ENCODE results near the gene GNAT3. TPM values are rescaled to one million over a fixed set of nuclear protein-coding genes. Genes with fewer than 3 reads are reported as not detected.

The GNAT3 gene
- total RNA-seq, 1 donor from 2014 or later, result 0.70 TPM

DNA sequence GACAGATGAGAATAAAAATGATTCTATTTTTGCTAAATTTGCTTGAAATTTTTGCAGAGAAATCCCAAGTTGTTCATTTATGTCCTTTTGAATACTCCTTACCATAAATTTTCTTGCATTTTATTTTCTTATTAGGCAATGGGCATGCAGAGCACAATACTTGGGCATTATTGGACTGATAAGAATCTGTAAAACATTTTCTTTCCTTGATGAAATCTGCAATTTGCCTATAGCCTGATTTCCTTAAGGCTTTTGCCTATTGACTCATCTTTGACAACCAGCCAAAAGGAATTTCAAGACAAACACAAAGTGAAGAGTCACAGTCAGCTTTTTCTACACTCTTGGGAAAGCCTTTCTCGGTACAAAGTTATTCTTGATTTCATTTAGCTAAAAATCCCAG is 30.5 kb upstream of the GNAT3 start:
- DNase-seq (ENCODE audit: extremely low spot score, unreplicated experiment), result no peak
- Mint-ChIP-seq H3K27me3 (no peaks in the 10 kb centered on the region), H3K27ac (no peak overlapping the region), H3K36me3 (no peaks in the 10 kb centered on the region), H3K9me3 (peaks cover 5% of the 10 kb centered on the region), H3K4me3 (no peak overlapping the region), H3K4me1 (ENCODE audit: unreplicated experiment) (no peaks in the 10 kb centered on the region)
- TF ChIP-seq, protein P1, sequence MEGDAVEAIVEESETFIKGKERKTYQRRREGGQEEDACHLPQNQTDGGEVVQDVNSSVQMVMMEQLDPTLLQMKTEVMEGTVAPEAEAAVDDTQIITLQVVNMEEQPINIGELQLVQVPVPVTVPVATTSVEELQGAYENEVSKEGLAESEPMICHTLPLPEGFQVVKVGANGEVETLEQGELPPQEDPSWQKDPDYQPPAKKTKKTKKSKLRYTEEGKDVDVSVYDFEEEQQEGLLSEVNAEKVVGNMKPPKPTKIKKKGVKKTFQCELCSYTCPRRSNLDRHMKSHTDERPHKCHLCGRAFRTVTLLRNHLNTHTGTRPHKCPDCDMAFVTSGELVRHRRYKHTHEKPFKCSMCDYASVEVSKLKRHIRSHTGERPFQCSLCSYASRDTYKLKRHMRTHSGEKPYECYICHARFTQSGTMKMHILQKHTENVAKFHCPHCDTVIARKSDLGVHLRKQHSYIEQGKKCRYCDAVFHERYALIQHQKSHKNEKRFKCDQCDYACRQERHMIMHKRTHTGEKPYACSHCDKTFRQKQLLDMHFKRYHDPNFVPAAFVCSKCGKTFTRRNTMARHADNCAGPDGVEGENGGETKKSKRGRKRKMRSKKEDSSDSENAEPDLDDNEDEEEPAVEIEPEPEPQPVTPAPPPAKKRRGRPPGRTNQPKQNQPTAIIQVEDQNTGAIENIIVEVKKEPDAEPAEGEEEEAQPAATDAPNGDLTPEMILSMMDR (conservative IDR thresholded peaks at IDR 0.05), result no peak

DNA sequence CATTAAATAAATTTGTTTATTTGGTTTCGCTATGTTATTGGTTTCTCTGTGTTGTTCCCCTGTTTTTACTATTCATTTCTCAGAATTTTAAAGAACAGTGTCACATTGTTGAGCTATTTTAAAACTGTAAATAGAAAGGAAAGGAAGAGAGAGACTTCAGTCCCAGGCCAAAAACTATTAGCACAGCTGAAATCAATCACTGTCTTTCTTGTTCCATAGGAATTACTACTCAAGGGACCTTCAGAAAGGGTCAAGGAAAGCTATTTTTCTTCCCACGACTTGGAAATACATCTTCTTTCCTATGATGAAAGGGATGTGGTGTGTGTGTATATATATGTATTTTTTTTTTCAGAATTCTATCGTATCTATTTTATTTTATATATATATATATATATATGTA is 29.0 kb upstream of the GNAT3 start:
- no peak for DNase-seq (ENCODE audit: extremely low spot score, unreplicated experiment)
- Mint-ChIP-seq H3K27me3 (no peaks in the 10 kb centered on the region), H3K36me3 (no peaks in the 10 kb centered on the region), H3K27ac (no peak overlapping the region), H3K4me3 (no peak overlapping the region), H3K4me1 (ENCODE audit: unreplicated experiment) (no peaks in the 10 kb centered on the region), H3K9me3 (peaks cover under 1% of the 10 kb centered on the region)
- TF ChIP-seq, protein P1 (conservative IDR thresholded peaks at IDR 0.05), result no peak

DNA sequence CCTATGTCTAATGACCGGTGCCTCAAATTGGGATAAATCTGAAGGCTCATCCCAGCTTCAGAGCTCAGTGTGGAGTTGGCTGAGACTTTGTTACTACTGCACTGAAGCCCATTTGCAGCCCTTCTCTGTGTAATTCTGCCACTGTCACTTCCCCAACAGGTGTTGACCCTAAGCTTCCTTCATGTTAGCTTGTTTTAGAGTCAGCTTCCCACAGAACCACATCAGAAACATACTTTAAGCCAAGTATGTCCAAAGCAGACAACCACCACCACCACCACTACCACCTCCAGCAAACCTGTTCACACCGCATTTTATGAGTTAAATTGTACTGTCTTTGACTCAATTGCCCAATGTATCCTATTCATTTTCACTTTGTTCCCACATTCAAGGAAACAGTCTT is 25.2 kb upstream of the GNAT3 start:
- peaks cover 4% of the 10 kb centered on the region for H3K9me3 Mint-ChIP-seq
- H3K4me1 Mint-ChIP-seq (ENCODE audit: unreplicated experiment), result peaks cover 9% of the 10 kb centered on the region
- H3K27ac Mint-ChIP-seq, result no peak overlapping the region
- no peaks in the 10 kb centered on the region for H3K36me3 Mint-ChIP-seq
- H3K4me3 Mint-ChIP-seq, result no peak overlapping the region
- H3K27me3 Mint-ChIP-seq, result no peaks in the 10 kb centered on the region
- TF ChIP-seq, protein P1 (conservative IDR thresholded peaks at IDR 0.05), result no peak
- DNase-seq (ENCODE audit: extremely low spot score, unreplicated experiment), result no peak

DNA sequence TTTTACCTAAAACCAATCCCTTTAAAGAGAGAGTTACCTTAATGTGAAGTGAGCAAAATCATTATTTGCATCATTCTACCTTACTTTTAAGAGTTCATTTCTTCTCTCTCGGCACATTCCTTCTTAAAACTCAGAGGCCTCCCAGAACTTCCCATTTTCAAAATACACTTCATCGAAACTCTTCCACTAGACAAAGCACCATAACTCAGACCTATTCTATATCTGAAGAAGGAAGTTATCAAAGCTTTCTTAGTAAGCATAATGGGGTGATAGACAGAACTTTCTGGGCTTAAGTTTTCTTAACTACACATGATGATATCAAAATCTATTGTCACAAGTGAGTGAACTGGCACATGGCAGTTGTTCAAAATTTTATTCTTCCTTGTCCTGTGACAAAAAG is 24.6 kb upstream of the GNAT3 start:
- no peak overlapping the region for H3K4me3 Mint-ChIP-seq
- no peak for DNase-seq (ENCODE audit: extremely low spot score, unreplicated experiment)
- TF ChIP-seq, protein P1 (conservative IDR thresholded peaks at IDR 0.05), result no peak

DNA sequence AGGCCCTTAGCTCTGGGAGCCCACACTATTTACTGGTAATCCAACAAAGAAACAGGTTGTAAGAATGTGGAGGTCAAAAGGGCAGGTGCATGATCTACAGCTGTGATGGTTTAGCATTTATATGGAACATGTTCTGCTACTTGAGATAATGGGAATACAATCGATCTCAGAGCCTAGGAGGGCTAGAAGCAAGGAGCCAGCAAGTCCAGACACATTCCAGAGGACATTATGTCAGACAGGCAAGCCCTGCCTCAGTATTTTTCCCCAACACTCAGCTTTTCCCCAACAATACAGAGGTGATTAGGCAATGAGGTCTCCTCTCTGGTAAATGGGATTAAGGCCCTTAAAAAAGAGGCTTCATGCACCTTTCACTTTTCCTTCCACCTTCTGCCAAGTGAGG is 21.4 kb upstream of the GNAT3 start:
- no peak for DNase-seq (ENCODE audit: extremely low spot score, unreplicated experiment)
- Mint-ChIP-seq H3K36me3 (no peaks in the 10 kb centered on the region), H3K4me3 (no peak overlapping the region), H3K4me1 (ENCODE audit: unreplicated experiment) (peaks cover 9% of the 10 kb centered on the region), H3K27me3 (no peaks in the 10 kb centered on the region), H3K9me3 (peaks cover 4% of the 10 kb centered on the region), H3K27ac (peak overlapping the region; percentile 35)
- TF ChIP-seq, protein P1 (conservative IDR thresholded peaks at IDR 0.05), result no peak

More for the DNA sequence above, 24.6 kb upstream of the GNAT3 start:
- Mint-ChIP-seq H3K9me3 (peaks cover 4% of the 10 kb centered on the region), H3K27me3 (no peaks in the 10 kb centered on the region), H3K36me3 (no peaks in the 10 kb centered on the region), H3K4me1 (ENCODE audit: unreplicated experiment) (peaks cover 9% of the 10 kb centered on the region), H3K27ac (no peak overlapping the region)

DNA sequence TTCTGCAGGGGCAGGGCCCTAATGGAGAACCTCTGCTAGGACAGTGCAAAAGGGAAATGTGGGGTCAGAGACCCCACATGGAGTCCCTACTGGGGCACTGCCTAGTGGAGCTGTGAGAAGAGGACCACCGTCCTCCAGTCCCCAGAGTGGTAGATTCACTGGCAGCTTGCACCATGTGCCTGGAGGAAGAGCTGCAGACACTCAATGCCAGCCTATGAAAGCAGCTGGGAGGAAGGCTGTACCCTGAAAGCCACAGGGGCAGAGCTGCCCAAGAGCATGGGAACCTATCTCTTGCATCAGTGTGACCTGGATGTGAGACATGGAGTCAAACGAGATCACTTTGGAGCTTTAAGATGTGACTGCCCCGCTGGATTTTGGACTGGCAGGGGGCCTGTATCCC is 20.3 kb upstream of the GNAT3 start:
- DNase-seq (ENCODE audit: extremely low spot score, unreplicated experiment), result no peak
- TF ChIP-seq, protein P1 (conservative IDR thresholded peaks at IDR 0.05), result no peak
- H3K27me3 Mint-ChIP-seq, result no peaks in the 10 kb centered on the region
- H3K36me3 Mint-ChIP-seq, result no peaks in the 10 kb centered on the region
- peaks cover 9% of the 10 kb centered on the region for H3K4me1 Mint-ChIP-seq (ENCODE audit: unreplicated experiment)
- no peak overlapping the region for H3K4me3 Mint-ChIP-seq
- peaks cover 4% of the 10 kb centered on the region for H3K9me3 Mint-ChIP-seq
- H3K27ac Mint-ChIP-seq, result no peak overlapping the region
